ENCODE data around the gene ISYNA1. TPM values are rescaled to one million over a fixed set of nuclear protein-coding genes. Genes with fewer than 3 reads are reported as not detected.

Gene ISYNA1
- total and polyA plus RNA-seq, 2 of the 13 experiments (the other 11 are each of a cell fraction or from before 2014, with no cell fraction given), result 29.6 to 48.5 TPM

- TF ChIP-seq ZNF7 (CRISPR knock-in tag; IDR thresholded peaks at IDR 0.05) (no peak), ZNF333 (CRISPR knock-in tag; IDR thresholded peaks at IDR 0.05; ENCODE audit: borderline replicate concordance) (0 out of 2 replicates have a peak, but pooled peaks have one; percentile 15), SSRP1 (CRISPR knock-in tag; IDR thresholded peaks at IDR 0.05) (0 out of 2 replicates have a peak, but pooled peaks have one; percentile 21), ZIK1 (CRISPR knock-in tag; IDR thresholded peaks at IDR 0.05; ENCODE audit: borderline replicate concordance, low read depth) (0 out of 2 replicates have a peak, but pooled peaks have one; percentile 32), DNMT3B (CRISPR knock-in tag; conservative IDR thresholded peaks at IDR 0.05) (no peak), ZNF432 (CRISPR knock-in tag; IDR thresholded peaks at IDR 0.05; ENCODE audit: borderline replicate concordance) (no peak), HMGXB4 (CRISPR knock-in tag; IDR thresholded peaks at IDR 0.05; ENCODE audit: borderline replicate concordance in 1 of 2, low read depth in 1 of 2) (peak in 1 of 2 experiments; percentile 47; a peak in 1 of 4 replicates), MYPOP (CRISPR knock-in tag; IDR thresholded peaks at IDR 0.05) (peak; percentile 64; the same call in 1 of the 2 replicates), ZNF136 (CRISPR knock-in tag; IDR thresholded peaks at IDR 0.05; ENCODE audit: low read depth) (0 out of 2 replicates have a peak, but pooled peaks have one; percentile 15), ZNF430 (CRISPR knock-in tag; IDR thresholded peaks at IDR 0.05) (no peak), TERF1 (CRISPR knock-in tag; IDR thresholded peaks at IDR 0.05) (no peak), IKZF5 (CRISPR knock-in tag; IDR thresholded peaks at IDR 0.05) (no peak), ZNF687 (CRISPR knock-in tag; IDR thresholded peaks at IDR 0.05) (peak; percentile 65)
Observed at GRCh38 chr19:18437491-18438330, at the start of gene ISYNA1 (continued).
